NCI-H345 (cell line): ENCODE measurements around the gene ALOX5.
"Not testable (repeated sequence)": the region's sequence is repeated elsewhere in the genome, so short reads cannot be mapped to it uniquely, and the experiment has no call there.

ENCODE experiments used
- DNase-seq: peaks from one replicate; lab custom pipeline; 2025; lab: John Stamatoyannopoulos, UW

The ALOX5 gene

DNA sequence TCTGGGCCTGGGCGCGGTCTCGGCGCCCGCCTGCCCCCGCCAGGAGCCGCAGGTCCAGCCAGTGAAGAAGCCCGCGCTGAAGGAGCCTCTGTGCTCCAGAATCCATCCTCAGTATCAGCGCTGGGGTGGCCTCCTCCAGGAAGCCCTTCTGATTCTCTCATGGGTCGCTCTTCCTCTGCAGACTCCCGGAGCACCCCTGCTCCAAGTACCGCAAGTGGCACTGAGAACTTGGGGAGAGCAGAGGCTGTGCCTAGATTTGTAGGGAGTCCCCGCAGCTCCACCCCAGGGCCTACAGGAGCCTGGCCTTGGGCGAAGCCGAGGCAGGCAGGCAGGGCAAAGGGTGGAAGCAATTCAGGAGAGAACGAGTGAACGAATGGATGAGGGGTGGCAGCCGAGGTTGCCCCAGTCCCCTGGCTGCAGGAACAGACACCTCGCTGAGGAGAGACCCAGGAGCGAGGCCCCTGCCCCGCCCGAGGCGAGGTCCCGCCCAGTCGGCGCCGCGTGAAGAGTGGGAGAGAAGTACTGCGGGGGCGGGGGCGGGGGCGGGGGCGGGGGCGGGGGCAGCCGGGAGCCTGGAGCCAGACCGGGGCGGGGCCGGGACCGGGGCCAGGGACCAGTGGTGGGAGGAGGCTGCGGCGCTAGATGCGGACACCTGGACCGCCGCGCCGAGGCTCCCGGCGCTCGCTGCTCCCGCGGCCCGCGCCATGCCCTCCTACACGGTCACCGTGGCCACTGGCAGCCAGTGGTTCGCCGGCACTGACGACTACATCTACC, at the start of gene ALOX5:
TSS of gene ALOX5 (plus strand) at position 641 of the 774 bp plus-strand sequence. CDS start at position 705, 64 bp downstream.
- DNase-seq: peak; percentile 76

DNA sequence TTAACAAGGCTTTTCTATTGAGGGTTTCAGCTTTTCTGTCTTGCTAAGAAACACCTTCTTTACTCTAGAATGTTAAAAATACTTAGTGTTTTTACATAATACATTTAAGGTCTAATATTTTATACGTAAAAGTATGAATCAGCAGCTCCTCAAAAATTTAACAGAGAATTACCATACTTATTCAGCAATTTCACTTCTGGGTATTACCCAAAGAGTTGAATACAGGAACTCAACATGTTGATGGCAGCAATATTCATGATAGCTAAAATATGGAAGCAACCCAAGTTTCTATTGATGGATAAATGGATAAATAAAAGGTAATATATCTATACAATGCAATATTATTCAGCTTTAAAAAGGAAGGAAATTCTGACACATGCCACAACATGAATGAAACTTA, 48.9 kb upstream of the ALOX5 start:
- DNase-seq: no peak

DNA sequence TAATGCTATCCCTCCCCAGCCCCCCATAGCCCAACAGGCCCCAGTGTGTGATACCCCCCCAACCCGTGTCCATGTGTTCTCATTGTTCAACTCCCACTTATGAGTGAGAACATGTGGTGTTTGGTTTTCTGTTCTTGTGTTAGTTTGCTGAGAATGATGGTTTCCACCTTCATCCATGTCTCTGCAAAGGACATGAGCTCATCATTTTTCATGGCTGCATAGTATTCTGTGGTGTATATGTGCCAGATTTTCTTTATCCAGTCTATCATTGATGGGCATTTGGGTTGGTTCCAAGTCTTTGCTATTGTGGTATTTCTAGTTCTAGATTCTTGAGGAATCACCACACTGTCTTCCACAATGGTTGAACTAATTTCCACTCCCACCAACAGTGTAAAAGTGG, 47.2 kb upstream of the ALOX5 start:
- not testable (repeated sequence) for DNase-seq

DNA sequence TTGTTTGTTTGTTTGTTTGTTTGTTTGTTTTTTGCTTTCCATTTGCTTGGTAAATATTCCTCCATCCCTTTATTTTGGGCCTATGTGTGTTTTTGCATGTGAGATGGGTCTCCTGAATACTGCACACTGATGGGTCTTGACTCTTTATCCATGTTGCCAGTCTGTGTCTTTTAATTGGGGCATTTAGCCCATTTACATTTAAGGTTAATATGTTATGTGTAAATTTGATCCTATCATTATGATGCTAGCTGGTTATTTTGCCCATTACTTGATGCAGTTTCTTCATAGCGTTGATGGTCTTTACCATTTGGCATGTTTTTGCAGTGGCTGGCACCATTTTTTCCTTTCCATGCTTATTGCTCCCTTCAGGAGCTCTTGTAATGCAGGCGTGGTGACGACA, 42.2 kb upstream of the ALOX5 start:
- DNase-seq: not testable (repeated sequence)

DNA sequence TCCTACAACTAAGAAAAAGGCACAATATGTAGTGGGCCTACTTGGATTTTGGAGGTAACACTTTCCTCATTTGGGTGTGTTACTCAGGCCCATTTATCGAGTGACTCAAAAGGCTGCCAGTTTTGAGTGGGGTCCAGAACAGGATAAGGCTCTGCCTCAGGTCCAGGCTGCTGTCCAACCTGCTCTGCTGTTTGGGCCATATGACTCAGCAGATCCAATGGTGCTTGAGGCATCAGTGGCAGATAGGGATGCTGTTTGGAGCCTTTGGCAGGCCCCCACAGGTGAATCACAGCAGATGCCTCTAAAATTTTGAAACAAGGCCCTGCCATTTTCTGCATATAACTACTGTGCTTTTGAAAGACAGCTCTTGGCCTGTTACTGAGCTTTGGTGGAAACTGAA, 34.1 kb upstream of the ALOX5 start:
- no peak for DNase-seq

DNA sequence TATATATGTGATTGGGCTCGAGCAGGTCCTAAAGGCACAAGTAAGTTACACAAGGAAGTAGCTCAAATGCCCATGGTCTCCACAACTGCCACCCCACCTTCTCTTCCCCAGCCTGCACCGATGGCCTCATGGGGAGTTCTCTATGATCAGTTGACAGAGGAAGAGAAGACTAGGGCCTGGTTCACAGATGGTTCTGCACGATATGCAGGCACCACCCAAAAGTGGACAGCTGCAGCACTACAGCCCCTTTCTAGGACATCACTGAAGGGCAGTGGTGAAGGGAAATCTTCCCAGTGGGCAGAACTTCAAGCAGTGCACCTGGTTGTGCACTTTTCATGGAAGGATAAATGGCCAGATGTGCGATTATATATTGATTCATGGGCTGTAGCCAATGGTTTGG, 33.6 kb upstream of the ALOX5 start:
- not testable (repeated sequence) for DNase-seq

DNA sequence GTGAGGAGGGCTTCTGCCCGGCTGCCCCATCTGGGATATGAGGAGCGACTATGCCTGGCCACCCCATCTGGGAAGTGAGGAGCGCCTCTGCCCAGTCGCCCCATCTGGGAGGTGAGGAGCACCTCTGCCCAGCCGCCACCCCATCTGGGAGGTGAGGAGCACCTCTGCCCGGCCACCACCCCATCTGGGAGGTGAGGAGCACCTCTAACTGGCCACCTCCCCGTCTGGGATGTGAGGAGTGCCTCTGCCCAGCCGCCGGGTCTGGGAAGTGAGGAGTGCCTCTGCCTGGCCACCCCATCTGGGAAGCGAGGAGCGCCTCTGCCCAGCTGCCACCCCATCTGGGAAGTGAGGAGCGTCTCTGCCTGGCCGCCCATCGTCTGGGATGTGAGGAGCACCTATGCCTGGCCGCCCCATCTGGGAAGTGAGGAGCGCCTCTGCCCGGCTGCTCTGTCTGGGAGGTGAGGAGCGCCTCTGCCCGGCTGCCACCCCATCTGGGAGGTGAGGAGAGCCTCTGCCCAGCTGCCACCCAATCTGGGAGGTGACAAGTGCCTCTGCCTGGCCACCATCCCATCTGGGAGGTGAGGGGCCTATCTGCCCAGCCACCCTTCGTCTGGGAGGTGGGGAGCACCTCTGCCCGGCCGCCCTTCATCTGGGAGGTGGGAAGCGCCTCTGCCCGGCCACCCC, 27.2 kb upstream of the ALOX5 start:
- DNase-seq: not testable (repeated sequence)

DNA sequence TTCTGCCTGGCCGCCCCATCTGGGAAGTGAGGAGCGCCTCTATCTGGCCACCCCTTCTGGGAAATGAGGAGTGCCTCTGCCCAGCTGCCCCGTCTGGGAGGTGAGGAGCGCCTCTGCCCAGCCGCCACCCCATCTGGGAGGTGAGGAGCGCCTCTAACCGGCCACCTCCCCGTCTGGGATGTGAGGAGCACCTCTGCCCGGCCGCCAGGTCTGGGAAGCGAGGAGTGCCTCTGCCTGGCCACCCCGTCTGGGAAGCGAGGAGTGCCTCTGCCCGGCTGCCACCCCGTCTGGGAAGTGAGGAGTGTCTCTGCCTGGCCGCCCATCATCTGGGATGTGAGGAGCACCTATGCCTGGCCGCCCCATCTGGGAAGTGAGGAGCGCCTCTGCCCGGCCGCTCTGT, 26.6 kb upstream of the ALOX5 start:
- DNase-seq: not testable (repeated sequence)

DNA sequence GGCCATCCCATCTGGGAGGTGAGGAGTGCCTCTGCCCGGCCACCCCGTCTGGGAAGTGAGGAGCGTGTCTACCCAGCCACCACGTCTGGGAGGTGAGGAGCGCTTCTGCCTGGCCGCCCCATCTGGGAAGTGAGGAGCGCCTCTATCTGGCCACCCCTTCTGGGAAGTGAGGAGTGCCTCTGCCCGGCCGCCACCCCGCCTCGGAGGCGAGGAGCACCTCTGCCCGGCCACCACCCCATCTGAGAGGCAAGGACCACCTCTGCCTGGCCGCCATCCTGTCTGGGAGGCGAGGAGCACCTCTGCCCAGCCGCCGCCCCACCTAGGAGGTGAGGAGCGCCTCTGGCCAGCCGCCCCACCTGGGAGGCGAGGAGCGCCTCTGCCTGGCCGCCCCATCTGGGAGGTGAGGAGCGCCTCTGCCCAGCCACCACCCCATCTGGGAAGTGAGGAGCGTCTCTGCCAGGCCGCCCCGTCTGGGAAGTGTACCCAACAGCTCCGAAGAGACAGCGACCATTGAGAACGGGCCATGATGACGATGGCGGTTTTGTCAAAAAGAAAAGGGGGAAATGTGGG, 25.7 kb upstream of the ALOX5 start:
- DNase-seq: not testable (repeated sequence)

DNA sequence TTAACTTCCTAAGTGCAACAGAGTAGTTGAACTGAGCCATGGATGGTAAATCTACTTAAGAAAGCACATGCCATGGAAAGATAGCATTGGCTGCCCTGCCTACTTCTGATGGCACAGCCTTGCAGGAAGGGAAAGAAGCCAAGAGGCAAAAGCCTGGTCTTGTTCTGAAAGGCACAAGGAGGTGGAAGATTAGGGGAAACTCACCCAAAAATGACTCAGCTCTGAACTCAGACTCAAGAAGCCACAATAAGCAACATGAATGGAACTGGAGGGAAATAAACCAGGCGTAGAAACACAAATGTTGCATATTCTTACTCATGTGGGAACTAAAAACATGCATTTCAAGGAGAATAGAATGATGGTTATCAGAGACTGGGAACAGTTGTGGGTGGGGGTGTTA, 20.8 kb upstream of the ALOX5 start:
- no peak for DNase-seq

DNA sequence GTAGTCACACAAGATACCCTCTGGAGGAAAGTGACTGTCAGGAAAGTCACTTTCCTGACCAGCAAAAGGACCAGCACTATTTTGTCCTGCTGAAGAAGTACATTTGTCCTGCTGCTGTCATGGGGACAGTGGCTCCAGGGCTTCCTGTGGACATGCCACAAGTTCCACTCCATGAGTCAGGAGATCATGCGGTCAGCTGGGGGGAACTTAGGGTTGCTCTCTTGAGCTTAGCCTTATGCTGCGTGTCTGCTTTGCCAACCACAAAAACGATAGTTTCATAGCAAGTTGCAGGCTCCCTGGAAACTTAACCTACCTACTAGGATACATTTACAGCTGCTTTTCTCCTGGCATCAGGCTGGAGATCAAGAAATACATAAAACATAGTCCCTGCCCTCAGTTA, 19.8 kb upstream of the ALOX5 start:
- DNase-seq: no peak

DNA sequence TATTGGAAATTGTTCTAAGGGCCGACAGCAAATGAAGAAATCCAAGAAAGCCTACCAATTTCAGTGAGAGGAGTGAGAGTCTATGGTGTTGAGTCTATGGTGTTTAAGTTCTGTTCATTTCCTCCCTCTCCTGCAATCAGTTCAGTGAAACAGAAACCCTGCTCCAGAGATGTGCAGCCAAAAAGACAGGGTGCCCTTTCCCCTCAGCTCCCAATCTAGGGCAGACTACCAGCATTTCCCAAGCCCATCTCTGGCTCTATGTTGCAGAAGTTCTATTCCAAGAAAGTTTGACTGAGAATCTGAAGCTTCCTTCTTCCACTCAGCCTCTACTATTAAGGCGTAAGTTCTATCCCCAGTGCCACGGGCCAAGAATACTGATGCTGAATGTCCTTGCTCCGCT, 18.5 kb upstream of the ALOX5 start:
- DNase-seq: no peak

DNA sequence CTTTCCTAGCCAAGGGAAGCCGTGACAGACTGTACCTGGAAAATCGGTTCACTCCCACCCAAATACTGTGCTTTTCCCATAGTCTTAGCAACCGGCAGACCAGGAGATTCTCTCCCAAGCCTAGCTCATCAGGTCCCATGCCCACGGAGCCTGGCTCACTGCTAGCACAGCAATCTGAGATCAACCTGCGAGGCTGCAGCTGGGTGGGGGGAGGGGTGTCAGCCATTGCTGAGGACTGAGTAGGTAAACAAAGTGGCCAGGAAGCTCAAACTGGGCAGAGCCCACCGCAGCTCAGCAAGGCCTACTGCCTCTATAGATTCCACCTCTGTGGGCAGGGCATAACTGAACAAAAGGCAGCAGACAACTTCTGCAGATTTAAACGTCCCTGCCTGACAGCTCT, 15.1 kb upstream of the ALOX5 start:
- DNase-seq: peak; percentile 23

DNA sequence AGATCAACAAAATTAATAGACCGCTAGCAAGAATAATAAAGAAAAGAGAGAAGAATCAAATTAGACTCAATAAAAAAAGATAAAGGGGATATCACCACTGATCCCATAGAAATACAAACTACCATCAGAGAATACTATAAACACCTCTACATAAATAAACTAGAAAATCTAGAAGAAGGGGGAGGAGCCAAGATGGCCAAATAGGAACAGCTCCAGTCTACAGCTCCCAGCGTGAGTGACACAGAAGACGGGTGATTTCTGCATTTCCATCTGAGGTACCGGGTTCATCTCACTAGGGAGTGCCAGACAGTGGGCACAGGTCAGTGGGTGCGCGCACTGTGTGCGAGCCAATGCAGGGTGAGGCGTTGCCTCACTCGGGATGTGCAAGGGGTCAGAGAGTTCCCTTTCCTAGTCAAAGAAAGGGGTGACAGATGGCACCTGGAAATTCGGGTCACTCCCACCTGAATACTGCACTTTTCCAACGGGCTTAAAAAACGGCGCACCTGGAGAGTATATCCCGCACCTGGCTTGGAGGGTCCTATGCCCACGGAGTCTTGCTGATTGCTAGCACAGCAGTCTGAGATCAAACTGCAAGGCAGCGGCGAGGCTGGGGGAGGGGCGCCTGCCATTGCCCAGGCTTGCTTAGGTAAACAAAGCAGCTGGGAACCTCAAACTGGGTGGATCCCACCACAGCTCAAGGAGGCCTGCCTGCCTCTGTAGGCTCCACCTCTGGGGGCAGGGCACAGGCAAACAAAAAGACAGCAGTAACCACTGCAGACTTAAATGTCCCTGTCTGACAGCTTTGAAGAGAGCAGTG, 11.8 kb upstream of the ALOX5 start:
- DNase-seq: peak; percentile 51

DNA sequence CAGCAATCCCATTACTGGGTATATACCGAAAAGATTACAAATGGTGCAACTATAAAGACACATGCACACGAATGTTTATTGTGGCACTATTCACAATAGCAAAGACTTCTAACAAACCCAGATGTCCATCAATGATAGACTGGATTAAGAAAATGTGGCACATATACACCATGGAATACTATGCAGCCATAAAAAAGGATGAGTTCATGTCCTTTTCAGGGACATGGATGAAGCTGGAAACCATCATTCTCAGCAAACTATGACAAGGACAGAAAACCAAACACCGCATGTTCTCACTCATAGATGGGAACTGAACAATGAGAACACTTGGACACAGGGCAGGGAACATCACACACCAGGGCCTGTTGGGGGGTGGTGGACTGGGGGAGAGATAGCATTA, 6.4 kb upstream of the ALOX5 start:
- not testable (repeated sequence) for DNase-seq

DNA sequence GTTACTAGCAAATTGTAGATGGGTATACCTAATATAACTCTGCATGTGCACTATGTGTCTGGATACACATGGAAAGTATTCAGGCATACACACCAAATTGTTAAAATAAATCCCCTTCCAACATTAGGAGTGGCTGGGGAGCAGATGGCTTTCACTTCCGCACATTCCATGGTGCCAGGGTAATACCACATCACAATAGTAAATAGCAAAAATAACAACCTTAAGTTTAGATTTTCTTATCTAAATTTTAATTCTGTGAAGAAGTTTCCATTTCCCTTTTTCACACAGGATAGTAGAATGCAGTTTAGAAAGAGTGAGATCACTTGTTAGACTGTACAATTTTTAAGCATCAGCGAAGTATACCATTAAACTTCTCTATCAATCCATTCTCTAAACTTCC, 5.8 kb upstream of the ALOX5 start:
- DNase-seq: no peak

DNA sequence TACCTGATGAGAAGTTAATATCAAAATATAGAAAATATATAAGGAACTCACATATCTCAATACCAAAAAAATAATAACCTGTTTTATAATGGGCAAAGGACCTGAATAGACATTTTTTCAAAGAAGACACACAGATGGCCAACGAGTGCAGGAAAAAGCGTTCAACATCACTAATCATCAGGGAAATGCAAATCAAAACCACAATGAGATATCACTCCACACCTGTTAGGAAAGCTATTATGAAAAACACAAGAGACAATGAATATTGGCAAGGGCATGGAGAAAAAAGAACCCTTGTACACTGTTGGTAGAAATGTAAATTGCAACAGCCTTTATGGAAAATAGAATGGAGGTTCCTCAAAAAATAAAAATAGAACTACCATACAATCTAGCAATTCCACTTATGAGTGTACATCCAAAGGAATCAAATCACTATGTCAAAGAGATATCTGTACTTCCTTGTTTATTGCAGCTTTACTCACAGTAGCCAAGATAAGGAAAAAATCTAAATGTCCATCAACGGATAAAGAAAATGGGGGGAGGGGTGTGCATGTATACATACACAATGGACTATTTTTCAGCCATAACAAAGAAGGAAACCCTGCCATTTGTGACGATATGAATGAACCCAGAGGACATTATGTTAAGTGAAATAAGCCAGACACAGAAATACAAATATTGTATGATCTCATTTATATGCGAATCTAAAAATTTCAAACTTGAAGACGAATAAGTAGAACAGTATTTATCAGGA, 3.6 kb upstream of the ALOX5 start:
- DNase-seq: no peak

DNA sequence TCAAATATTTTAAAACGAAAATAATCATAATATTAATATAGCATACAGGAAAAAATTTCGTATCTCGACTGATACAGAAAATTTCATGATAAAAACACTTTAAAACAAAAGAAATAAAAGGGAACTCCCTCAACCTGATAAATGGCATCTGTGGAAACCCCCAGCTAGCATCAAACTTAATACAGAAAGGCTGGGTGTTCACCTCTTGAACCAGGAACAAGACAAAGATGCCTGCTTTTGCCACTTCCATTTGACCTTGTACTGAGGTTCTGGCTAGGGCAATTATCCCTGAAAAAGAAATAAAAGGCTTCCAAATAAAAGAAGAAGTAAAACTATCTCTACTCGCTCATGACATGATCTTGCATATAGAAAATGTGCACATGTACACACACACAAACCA, 2.5 kb upstream of the ALOX5 start:
- no peak for DNase-seq

DNA sequence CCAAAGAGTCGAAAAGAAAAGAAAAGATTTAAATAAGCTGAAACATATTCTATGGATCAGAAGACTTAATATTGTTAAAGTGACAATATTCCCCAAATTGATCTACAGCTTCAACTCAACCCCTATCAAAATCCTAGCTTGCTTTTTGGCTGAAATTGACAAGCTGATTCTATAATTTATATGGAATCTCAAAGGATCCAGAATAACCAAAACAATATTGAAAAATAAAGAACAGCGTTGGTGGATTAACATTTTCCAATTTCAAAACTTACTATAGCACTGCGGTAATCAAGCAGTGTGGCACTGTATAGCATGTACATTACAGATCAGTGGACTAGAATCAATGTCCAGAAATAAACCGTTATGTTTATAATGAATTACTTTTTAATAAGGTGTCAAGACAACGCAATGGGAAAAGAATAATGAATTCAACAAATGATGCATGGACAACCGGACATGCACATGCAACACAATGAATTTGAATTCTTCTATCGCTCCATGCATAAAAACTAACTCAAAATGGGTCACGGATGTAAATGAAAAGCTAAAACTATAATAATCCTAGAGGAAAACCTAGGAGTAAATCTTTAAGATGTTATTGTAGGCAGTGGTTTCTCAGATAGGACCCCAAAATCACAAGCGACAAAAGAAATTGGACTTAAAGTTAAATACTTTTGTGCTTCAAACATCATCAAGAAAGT, 1.6 kb upstream of the ALOX5 start:
- DNase-seq: no peak

DNA sequence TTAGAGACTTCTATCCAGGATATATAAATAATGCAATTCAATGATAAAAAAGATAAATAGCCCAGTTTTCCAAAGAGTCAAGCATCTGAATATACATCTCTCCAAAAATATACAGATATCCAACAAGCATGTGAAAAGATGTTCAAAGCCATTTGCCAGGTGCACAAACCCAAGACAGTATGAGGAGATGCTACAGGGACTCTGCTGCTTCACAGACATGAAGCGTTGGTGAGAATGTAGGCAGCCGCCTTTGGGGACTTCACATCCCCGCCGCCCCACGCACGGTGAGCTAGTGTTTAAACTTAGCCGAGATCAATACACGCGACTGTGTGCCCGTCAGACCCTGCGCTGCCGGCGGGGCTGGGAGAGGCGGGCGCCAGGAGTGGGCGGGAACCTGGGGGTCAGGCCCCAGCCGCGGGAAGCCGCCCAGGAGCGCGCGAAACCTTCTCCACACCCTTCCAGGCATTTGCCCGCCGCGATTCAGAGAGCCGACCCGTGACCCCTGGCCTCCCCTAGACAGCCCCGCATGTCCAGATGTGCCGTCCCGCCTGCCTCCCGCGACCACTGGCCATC, 927 bp upstream of the ALOX5 start:
- peak; percentile 47 for DNase-seq
